ENCODE data around the gene FILIP1L.

Gene FILIP1L

GRCh38 chr3:100042166-100042981, 71.9 kb downstream of the FILIP1L start:
- DNase-seq (ENCODE audit: low read depth in 2 of 2) = no peak

- DNase-seq (ENCODE audit: low read depth in 2 of 2) = no peak
Observed at GRCh38 chr3:100041328-100041749, 73.0 kb downstream of the FILIP1L start.

GRCh38 chr3:100040451-100041225, 73.7 kb downstream of the FILIP1L start:
- DNase-seq (ENCODE audit: low read depth in 2 of 2) = no peak

- no peak for DNase-seq (ENCODE audit: low read depth in 2 of 2)
Observed at GRCh38 chr3:100039075-100039474, 75.2 kb downstream of the FILIP1L start.

GRCh38 chr3:100033903-100034471, 80.3 kb downstream of the FILIP1L start:
- no peak for DNase-seq (ENCODE audit: low read depth in 2 of 2)

- no peak for DNase-seq (ENCODE audit: low read depth in 2 of 2)
Observed at GRCh38 chr3:100033184-100033583, 81.1 kb downstream of the FILIP1L start.

GRCh38 chr3:100032243-100032642, 82.1 kb downstream of the FILIP1L start:
- DNase-seq (ENCODE audit: low read depth in 2 of 2) = no peak

GRCh38 chr3:100030914-100031425, 83.3 kb downstream of the FILIP1L start:
- no peak for DNase-seq (ENCODE audit: low read depth in 2 of 2)

GRCh38 chr3:100030346-100030745, 84.0 kb downstream of the FILIP1L start:
- DNase-seq (ENCODE audit: low read depth in 2 of 2) = no peak

- no peak for DNase-seq (ENCODE audit: low read depth in 2 of 2)
Observed at GRCh38 chr3:100029689-100030088, 84.6 kb downstream of the FILIP1L start.

- no peak for DNase-seq (ENCODE audit: low read depth in 2 of 2)
Observed at GRCh38 chr3:100029052-100029451, 85.2 kb downstream of the FILIP1L start.

- DNase-seq (ENCODE audit: low read depth in 2 of 2) = no peak
Observed at GRCh38 chr3:100027321-100027720, 87.0 kb downstream of the FILIP1L start.

GRCh38 chr3:100024520-100025303, 89.6 kb downstream of the FILIP1L start:
- DNase-seq (ENCODE audit: low read depth in 2 of 2) = no peak

GRCh38 chr3:100023595-100023994, 90.7 kb downstream of the FILIP1L start:
- DNase-seq (ENCODE audit: low read depth in 2 of 2) = no peak

- no peak for DNase-seq (ENCODE audit: low read depth in 2 of 2)
Observed at GRCh38 chr3:100023150-100023549, 91.2 kb downstream of the FILIP1L start.

- DNase-seq (ENCODE audit: low read depth in 2 of 2) = no peak
Observed at GRCh38 chr3:100022506-100022905, 91.8 kb downstream of the FILIP1L start.

GRCh38 chr3:100020876-100021644, 93.2 kb downstream of the FILIP1L start:
- no peak for DNase-seq (ENCODE audit: low read depth in 2 of 2)

GRCh38 chr3:100019719-100020118, 94.6 kb downstream of the FILIP1L start:
- DNase-seq (ENCODE audit: low read depth in 2 of 2) = no peak

GRCh38 chr3:100018806-100019205, 95.5 kb downstream of the FILIP1L start:
- no peak for DNase-seq (ENCODE audit: low read depth in 2 of 2)

GRCh38 chr3:100010087-100010417, 104.2 kb downstream of the FILIP1L start:
- no peak for DNase-seq (ENCODE audit: low read depth in 2 of 2)

Measured in stimulated activated CD4-positive, alpha-beta T cell treated with anti-CD3 and anti-CD28 coated beads, Interleukin-15, amount 100 ng/mL, for 48 hours (primary cell).